Sigmoid colon (tissue), 4 donors: ENCODE measurements around the gene NID1.

Experiments used
- EP300 ChIP-seq, 4 donors: sonication (generic); formaldehyde crosslinking; IDR thresholded peaks; one replicate each; pipeline ENCODE4 v1.6.1; 2017; ENCODE audit warnings: antibody characterized with exemption in 4 of 4
- POLR2A ChIP-seq, 2 donors: fragments of 450-650 bp; IDR thresholded peaks; one replicate each; pipeline ENCODE4 v1.6.1; 2016; ENCODE audit warnings: antibody characterized with exemption in 2 of 2, mild to moderate bottlenecking in 2 of 2, moderate library complexity in 2 of 2
- POLR2AphosphoS5 ChIP-seq, 4 donors: sonication (generic); formaldehyde crosslinking; IDR thresholded peaks; one replicate each; pipeline ENCODE4 v1.6.1; 2017; ENCODE audit warnings: antibody characterized with exemption in 4 of 4
- TF ChIP-seq, protein P1 (sequence below), 4 experiments: fragments of 450-650 bp in 3 of 4; fragments of 200-600 bp in 1 of 4; IDR thresholded peaks; one replicate each; pipeline ENCODE4 v1.5.1; 2016 to 2019; ENCODE audit warnings: antibody characterized with exemption in 4 of 4, mild to moderate bottlenecking in 3 of 4, moderate library complexity in 2 of 4

DNA sequence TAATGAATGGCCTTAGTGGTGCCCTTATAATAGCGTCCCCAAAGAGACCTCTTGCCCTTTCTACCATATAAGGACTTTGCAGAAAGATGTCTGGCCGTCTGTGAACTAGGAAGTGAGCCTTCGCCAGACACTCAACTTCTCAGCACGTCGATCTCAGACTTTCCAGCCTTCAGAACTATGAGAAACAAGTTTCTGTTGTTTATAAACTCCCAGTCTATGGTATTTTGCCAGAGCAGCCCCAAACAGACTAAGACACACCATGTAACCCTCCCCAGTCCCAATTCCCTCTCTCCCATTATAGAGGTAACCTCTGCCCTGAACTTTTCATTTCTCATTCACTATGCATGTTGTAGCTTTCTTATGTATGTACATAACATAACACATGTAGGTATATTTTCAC, 55.7 kb downstream of the NID1 start:
- TF ChIP-seq, protein P1, sequence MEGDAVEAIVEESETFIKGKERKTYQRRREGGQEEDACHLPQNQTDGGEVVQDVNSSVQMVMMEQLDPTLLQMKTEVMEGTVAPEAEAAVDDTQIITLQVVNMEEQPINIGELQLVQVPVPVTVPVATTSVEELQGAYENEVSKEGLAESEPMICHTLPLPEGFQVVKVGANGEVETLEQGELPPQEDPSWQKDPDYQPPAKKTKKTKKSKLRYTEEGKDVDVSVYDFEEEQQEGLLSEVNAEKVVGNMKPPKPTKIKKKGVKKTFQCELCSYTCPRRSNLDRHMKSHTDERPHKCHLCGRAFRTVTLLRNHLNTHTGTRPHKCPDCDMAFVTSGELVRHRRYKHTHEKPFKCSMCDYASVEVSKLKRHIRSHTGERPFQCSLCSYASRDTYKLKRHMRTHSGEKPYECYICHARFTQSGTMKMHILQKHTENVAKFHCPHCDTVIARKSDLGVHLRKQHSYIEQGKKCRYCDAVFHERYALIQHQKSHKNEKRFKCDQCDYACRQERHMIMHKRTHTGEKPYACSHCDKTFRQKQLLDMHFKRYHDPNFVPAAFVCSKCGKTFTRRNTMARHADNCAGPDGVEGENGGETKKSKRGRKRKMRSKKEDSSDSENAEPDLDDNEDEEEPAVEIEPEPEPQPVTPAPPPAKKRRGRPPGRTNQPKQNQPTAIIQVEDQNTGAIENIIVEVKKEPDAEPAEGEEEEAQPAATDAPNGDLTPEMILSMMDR (IDR thresholded peaks at IDR 0.05), result no peak
- TF ChIP-seq POLR2AphosphoS5 (IDR thresholded peaks at IDR 0.05), result no peak
- TF ChIP-seq EP300 (IDR thresholded peaks at IDR 0.05), result no peak
- no peak for TF ChIP-seq POLR2A (IDR thresholded peaks at IDR 0.05)
